Measurements from ENCODE around the gene BTBD17.

BTBD17 gene

DNA sequence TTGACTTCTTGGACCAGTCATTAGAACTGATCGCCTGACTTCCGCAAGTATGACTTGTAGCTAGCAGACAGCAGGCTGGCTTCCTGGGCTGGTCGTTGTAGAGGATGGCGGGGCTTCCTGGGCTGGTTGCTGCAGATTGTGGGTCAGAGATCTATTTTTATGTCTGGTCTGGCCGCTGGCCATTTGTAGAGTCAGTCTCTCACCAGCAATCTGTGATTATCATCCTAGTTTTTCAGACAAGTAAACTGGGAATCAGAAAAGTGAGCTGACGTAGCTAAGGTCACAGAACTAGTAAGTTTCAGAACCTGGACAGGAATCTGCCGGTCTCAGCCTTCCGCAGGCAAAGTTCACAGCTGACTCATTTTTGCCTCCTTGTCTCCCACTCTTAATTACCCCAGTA is 24.7 kb upstream of the BTBD17 start:
- DNase-seq, result no peak

DNA sequence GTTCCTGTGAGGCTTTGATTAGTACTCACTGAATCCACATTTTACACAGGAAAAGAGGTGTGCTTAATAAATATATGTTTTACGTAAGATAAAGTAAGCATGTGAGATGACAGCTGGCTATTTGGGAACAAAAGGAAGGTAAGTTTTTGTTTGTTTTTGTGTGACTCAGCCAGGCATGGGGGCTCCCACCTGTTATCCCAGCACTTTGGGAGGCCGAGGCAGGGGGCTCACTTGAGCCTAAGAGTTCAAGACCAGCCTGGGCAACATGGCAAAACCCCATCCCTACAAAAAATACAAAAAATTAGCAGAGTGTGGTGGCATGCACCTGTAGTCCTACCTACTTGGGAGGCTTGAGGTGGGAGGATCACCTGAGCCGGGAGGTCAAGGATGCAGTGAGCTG is 23.5 kb upstream of the BTBD17 start:
- DNase-seq, result no peak

GRCh38 chr17:74383141-74383540 is 21.5 kb upstream of the BTBD17 start:
- DNase-seq, result no peak

DNA sequence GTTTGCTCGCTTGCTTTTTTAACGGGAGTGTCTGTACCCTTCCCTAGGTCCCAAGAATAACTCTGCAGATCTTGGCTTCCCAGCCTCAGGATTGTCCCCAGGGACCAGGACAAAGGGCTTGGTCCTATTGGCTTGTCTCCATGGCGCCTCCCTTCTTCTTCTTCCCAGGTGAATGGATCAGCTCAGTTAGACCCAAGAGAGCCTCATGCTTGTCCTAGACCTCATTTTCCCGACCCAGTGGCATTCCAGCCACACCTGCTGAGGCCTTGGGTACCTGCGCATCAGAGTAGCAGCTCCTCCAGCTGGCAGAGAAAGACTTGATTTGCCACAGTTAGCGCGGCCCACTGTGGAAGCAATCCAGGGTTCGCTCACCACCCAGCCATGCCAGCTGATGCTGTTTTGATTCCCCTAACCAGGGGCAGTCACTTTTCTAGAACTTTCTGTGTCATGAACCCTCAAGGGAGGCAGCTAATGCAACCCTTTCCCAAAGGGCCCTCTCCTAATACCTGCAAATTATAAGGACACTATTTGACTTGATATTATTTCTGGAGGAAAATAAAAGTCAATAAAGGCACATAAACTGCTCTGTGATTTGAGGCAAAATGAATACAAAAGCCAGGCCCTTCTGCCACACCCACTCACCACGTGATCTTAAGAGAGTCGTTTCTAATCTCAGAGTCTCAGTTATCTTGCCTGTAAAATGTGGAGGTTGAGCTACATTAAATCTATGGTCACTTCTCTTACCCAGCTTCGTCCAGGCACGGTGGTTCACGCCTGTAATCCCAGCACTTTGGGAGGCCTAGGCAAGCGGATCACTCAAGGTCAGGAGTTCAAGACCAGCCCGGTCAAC is 19.5 kb upstream of the BTBD17 start:
- DNase-seq, result no peak

GRCh38 chr17:74380086-74380958 is 18.7 kb upstream of the BTBD17 start:
- no peak for DNase-seq

GRCh38 chr17:74379495-74380085 is 17.9 kb upstream of the BTBD17 start:
- peak; percentile 98 to 99 for DNase-seq

DNA sequence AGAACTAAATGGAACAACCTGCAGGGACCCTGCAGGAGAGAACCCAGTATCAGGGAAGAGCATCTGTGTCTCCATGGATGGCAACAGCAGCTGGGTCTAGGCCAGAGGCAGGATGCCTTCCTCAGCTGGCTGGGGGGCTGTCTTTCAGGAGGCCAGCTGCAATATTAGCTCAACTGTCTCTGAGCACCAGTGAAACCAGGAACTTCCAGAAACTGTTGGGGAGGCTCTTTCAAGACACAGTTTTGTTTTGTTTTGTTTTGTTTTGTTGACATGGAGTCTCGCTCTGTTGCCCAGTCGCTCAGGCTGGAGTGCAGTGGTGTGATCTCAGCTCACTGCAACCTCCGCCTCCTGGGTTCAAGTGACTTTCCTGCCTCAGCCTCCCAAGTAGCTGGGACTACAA is 13.2 kb upstream of the BTBD17 start:
- DNase-seq, result no peak

DNA sequence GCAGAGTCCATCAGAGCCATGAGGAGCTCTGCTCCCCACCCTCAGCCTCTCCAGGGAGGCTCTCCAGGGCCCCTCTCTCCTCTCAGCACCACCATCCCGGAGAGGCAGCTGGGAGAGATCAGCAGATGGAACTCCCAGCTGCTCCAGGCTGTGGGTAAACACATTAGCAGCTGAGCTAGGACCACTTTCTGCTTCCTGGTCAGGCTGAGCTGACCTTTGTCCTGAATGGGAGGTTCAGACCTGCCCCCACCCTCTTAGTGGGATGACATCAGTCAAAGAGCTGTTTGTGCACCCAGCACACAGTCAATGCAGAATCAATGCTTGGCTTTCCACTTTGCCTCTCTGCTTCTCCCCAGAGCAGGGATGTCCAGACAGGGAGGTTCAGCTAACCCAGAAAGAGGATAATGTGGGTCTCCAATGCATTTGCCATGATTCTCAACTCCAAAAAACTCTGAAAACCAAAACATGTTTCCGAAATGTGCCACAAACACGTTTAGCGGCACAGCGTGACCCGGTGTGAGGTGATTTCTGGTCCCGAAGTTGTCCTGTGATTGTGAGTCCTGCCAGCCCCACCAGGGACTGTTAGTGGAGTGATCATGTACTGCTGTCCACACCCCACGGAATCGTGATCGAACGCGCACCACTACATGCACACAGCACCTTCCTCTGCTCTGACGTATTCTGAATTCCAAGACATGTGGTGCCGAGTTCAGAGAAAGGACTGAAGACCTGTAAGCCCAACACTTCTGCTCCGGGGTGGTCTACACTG is 12.4 kb upstream of the BTBD17 start:
- DNase-seq, result no peak

- no peak for DNase-seq
These were observed 10.8 kb upstream of the BTBD17 start for GRCh38 chr17:74372426-74372825.

- DNase-seq, result no peak
These were observed 10.0 kb upstream of the BTBD17 start for GRCh38 chr17:74371653-74372147.

DNA sequence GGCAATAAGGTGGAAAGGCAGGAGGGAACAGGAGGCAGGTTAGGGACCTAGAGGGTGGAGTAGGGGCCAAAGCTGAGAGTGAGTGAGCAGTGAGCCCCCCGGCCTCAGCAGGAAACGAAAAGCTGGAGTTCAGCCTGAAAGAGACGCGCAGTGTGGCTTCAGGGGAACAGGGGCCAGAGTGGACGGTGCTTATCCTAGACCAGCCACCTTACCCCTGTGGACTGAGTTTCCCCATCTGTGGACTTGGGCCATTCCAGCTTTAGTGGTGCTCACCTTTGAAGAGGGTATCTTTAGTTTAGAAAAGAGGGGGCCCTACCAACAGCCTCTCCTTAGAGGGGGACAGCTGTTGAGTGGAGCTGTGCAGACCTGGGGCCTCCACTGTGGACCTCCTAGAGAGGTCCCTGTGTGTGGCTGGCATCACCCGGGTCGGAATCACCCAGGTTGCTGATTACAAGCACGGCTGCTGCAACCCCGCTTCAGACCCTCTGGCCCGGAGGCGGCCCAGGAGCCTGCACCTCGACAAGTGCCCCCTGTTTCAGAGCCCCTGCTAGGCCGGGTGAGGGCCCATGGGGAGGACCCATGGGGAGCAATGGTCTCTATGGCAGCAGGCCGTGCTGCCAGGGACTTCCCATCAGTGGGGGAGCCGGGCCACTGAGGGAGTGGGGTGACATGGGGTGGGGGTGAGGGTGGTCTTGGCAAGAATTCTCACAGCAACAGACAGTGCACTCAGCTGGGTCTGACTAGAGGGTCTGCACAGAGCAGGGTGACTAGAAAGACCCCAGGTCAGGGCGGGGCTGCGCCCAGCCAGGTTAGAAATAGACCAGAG is 8.2 kb upstream of the BTBD17 start:
- no peak for DNase-seq

- peak; percentile 43 to 49 for DNase-seq
These were observed 7.6 kb upstream of the BTBD17 start for GRCh38 chr17:74369221-74369620.

GRCh38 chr17:74368341-74369081 is 6.8 kb upstream of the BTBD17 start:
- peak; percentile 70 to 75 for DNase-seq

GRCh38 chr17:74367206-74367605 is 5.5 kb upstream of the BTBD17 start, which contains the start of gene GPR142:
Gene GPR142, plus strand, starts transcription at chr17:74367506. Its CDS starts 2,035 bp downstream, at chr17:74369541.
- no peak for DNase-seq

- DNase-seq, result no peak
These were observed 1.3 kb upstream of the BTBD17 start for GRCh38 chr17:74362810-74363498.

GRCh38 chr17:74362069-74362405 is 369 bp upstream of the BTBD17 start:
- DNase-seq, result no peak

DNA sequence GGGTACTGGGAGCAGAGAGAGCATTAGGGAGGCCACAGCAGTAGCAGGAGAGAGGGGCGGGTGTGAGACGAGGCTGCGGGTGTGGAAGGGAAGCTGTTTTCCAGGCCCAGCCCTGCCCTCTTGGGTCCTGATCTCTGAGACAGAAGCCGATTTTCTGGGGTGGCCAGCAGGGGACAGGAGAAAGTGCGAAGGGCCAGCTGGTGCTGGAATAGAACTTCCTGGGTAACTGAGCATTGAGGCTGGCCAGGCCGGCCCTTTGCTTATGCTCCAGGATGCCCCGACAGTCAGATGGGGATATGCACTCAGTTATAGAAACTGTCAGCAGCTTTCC is 804 bp downstream of the BTBD17 start:
- no peak for DNase-seq

DNA sequence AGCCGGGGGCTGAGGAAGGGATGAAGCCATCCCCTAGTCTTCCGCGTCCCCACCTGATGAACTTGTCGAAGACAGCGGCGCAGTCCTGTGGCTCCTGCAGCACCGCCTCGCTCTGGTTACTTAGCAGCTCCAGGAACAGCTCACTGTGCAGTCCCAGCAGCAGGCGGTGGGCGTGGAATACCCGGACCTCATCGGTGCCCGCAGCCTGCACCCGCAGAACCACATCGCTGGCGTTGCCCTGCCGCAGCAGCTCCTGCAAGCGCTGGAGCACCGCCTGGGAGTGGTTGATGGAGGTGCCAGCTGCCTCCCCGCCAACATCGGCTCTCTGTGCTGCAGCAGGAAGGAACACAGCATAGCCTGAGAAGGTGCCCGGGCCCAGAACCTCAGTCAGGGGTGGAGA is 1.8 kb downstream of the BTBD17 start:
- no peak for DNase-seq

DNA sequence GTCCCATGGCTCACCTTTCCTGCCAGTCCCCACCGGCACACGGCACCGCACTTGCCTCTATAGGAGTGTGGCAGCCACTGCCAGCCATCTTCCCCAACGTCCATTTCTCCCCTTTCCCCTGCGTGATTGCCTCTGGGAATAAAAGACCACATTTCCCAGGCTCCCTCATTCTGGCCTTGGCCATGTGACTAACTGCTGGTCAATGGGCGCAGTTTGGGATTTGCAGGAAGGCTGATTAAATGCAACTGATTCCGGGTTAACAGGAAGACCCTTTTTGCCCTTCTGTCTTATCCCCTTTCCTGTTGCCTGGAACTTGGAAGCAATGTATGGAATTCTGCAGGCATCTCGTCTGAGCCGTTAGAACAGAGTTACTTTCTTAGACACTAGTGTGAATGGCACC is 3.0 kb downstream of the BTBD17 start:
- no peak for DNase-seq

GRCh38 chr17:74357466-74357809 is 4.2 kb downstream of the BTBD17 start:
- DNase-seq, result no peak

Measured in stimulated activated CD4-positive, alpha-beta T cell treated with anti-CD3 and anti-CD28 coated beads, Interleukin-2, amount 100 ng/mL, for 48 hours (primary cell).